ELR (cell line): Measurements from ENCODE around the gene MGLL.

Experiments
- DNase-seq: peaks from one replicate; pipeline ENCODE4 v3.0.0-alpha.2; 2015; ENCODE audit warnings: low read depth

MGLL gene

GRCh38 chr3:127674101-127674721 lies 148.1 kb downstream of the MGLL start:
- no peak for DNase-seq

GRCh38 chr3:127673191-127674100 lies 148.9 kb downstream of the MGLL start:
- DNase-seq: peak; percentile 68

- peak; percentile 87 for DNase-seq
Observed at GRCh38 chr3:127672429-127673190, 149.7 kb downstream of the MGLL start, which contains the start of gene ABTB1. Gene ABTB1, plus strand, starts transcription at chr3:127672952. Its CDS starts 74 bp downstream, at chr3:127673026.

- peak; percentile 21 for DNase-seq
Observed at GRCh38 chr3:127671523-127672428, 150.5 kb downstream of the MGLL start.

GRCh38 chr3:127670761-127671522 lies 151.4 kb downstream of the MGLL start:
- no peak for DNase-seq

- no peak for DNase-seq
Observed at GRCh38 chr3:127670229-127670559, 152.1 kb downstream of the MGLL start.

GRCh38 chr3:127669541-127670228 lies 152.6 kb downstream of the MGLL start:
- DNase-seq: no peak

- no peak for DNase-seq
Observed at GRCh38 chr3:127668906-127669305, 153.4 kb downstream of the MGLL start.

GRCh38 chr3:127667119-127667681 lies 155.1 kb downstream of the MGLL start:
- no peak for DNase-seq

- DNase-seq: no peak
Observed at GRCh38 chr3:127666676-127667075, 155.6 kb downstream of the MGLL start.

- DNase-seq: peak; percentile 60
Observed at GRCh38 chr3:127665586-127665985, 156.7 kb downstream of the MGLL start.

GRCh38 chr3:127665165-127665564 lies 157.2 kb downstream of the MGLL start:
- no peak for DNase-seq

- no peak for DNase-seq
Observed at GRCh38 chr3:127663151-127663550, 159.2 kb downstream of the MGLL start.

GRCh38 chr3:127662001-127662469 lies 160.3 kb downstream of the MGLL start:
- no peak for DNase-seq

- no peak for DNase-seq
Observed at GRCh38 chr3:127661600-127661999, 160.7 kb downstream of the MGLL start.

- no peak for DNase-seq
Observed at GRCh38 chr3:127660621-127661251, 161.6 kb downstream of the MGLL start.

GRCh38 chr3:127658234-127658633 lies 164.1 kb downstream of the MGLL start:
- DNase-seq: no peak

GRCh38 chr3:127656906-127657305 lies 165.4 kb downstream of the MGLL start:
- DNase-seq: no peak

- DNase-seq: peak; percentile 45
Observed at GRCh38 chr3:127655641-127656040, 166.7 kb downstream of the MGLL start.
